NCI-H2107 (cell line): ENCODE data around the gene ERH.

Source experiments
- DNase-seq: peaks from one replicate; lab custom pipeline; 2025; lab: John Stamatoyannopoulos, UW

Gene ERH

GRCh38 chr14:69355607-69356281 lies 42.4 kb downstream of the ERH start:
- DNase-seq = no peak

DNA sequence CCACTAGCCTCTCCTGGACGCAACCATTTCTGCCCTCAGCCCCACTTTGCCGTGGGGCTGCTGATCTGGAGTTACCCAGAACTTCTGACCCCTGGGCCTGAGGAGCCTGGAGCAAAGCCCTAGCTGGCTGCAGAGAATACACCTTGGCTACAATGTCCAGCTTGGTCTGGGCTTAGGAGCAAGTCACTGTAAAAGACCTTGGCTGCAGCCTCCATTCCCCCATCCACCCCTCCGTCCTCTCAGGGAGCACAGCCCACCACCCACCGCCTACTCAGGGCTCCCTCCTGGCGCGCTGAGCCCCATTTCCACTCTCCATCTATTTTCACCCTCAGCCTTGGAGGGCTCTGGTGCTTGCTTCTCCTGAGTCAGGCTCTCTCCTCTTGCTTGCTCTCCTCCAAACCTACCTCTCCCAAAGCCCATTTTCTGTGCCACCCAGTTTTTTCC lies 42.9 kb downstream of the ERH start:
- no peak for DNase-seq

DNA sequence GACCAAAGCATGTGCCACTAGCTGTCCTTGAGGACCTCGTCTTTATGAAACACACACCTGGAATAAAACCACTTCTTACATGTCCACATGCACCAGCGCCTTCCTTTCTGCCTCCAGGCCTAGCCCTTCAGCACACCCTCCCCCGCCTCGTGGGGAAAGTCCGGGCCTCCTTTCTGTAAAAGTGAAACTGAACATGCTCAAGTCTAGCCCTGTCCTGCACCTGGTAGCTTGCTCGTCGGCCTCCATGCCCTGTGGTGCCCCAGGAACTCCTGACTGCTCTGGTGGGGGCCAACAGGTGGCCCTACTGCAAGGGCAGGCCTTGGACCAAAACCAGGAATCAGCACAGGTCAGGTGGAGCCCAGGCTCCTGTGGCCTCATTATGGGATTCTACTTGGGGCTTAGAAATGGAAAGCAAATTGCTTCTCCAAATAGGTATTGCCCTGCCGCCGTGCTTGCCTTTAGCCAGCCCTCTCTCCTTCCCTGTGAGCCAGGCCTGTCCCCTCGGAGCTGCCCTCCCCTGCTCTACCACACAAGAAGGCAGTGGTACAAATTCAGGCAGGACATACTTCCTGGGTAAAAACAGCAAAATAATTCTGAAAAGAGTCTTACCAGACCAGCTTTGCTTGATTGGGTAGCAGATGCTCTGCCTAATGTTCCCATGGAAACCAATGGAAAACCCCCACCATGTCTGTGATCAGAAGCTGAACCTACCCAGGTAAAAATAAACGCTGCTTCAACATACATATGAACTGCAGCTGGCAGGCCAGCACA lies 43.5 kb downstream of the ERH start:
- peak; percentile 65 for DNase-seq

GRCh38 chr14:69353168-69353567 lies 44.9 kb downstream of the ERH start:
- DNase-seq = no peak

DNA sequence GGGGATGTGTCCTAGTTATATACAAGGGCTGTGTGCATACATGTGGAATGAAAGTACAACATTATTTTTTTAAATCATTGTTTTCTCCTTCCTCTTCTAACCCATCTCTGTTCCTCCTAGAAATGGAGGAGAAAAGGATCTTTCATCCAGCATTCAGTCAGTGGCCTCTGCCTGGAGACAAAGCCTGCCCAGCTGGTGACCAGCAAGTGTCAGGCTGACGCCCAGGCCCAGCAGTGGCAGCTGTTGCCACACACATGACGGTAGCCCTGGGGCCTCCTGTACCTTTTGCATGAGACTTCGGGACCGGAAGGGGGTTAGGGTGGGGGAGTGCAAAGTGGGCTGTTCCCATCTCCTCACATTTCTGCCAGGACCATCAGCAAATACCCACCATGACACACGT lies 46.2 kb downstream of the ERH start:
- DNase-seq = no peak

DNA sequence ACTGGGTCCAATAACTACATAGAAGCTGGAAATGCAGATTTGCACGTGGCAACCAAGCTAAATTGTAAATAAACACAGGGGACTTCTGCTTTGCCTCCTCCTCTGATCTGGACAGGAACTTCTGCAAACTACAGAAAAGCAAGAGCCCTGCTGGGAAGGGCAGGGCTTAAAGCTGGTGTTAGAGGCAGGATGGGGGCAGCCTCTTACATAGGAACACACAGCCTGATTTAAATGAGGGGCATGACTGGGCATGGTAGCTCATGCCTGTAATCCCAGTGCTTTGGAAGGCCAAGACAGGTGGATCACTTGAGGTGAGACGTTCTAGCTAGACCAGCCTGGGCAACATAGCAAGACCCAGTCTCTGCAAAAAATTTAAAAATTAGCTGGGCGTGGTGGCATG lies 46.7 kb downstream of the ERH start:
- DNase-seq = no peak

DNA sequence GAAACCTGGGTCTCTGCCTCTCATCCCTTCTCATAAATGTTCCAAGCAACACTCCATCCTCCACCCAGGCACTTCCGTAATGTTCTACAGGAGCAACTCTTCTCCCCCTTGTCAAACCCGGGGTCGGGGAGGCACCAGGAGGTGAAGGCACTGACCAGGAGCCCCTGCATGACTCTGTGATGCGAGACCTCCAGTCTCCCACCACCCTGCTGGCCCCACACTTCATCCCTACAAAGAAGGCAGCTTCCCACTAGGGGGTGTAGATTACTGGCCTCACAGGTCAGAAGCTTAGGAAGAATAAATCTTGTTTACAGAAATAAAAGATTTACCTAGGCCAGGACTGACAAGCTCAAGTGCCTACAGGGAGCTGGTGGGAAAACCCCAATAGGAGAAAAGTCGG lies 47.2 kb downstream of the ERH start:
- DNase-seq = no peak

DNA sequence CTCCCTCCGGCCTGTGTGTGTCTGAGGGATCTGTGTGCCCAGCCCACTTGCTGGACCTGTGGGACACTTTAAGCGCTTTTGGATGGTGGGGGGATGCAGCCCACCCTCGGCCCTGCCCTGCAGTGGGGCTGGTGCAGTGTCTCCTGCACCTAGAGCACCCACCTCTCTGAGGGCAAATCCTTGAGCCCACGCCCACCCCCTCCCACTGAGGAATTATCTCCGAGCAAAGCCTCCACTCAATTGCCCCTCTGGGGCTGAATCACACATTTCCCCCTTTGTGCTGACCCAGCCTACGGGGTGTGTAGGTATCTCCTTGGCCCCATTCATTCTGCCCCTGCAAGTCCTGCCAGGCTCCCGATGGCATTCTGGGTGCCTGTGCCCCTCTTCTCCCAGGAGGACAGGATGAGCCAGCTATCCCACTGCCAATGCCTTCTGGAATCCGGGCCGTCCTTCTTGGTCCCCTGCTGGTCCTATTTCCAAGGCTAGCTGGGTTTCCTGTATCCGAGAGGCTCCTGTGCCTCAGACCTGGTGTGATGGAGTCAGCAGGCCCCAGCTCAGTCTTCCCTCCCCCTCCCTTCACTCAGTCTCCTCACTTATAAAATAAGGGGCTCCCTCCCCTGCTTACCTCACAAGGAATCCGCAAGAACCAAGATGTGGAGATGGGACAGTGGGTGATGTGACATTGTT lies 48.9 kb downstream of the ERH start:
- DNase-seq = no peak

DNA sequence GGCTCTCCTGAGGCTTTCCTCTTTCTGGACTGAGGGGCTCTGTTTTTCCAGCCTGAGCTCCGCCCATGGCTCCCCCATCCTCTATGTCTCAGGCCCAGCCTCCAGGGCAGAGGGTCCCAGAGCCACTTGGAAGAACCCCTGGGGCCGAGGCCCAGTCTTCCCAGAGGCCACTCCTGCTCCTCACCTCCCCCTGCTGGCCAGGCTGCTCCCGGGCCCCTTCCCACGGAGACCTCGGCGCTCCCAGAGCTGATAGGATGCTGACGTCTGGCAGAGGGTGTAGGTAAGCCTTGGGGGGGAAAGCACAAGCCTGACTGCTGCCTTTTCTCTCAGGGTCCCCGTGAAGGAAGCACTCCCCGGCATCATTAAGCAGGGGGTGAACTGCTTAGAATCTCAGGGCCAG lies 51.4 kb downstream of the ERH start:
- DNase-seq = no peak

GRCh38 chr14:69345402-69345801 lies 52.7 kb downstream of the ERH start:
- DNase-seq = no peak

- no peak for DNase-seq
These were observed 53.9 kb downstream of the ERH start for GRCh38 chr14:69344171-69344570.

GRCh38 chr14:69342928-69343525 lies 55.1 kb downstream of the ERH start:
- no peak for DNase-seq

DNA sequence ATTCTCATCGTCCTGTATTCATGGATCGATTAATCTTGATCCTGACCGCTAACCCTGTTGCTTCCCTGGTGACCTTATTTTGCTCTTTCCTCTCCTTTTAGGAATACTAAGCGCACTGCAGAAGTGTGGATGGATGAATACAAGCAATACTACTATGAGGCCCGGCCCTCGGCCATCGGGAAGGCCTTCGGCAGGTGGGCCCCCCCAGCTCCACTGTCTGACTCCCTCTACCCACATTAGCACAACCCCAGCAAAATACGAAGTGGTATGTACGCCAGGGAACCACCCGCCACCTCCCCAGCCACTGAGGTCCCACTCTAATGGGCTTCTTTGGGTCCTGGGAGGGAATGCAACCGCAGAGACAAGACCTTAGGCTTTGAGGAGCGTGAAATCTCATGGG lies 58.7 kb downstream of the ERH start:
- no peak for DNase-seq

- no peak for DNase-seq
These were observed 60.1 kb downstream of the ERH start for GRCh38 chr14:69337984-69338383.

DNA sequence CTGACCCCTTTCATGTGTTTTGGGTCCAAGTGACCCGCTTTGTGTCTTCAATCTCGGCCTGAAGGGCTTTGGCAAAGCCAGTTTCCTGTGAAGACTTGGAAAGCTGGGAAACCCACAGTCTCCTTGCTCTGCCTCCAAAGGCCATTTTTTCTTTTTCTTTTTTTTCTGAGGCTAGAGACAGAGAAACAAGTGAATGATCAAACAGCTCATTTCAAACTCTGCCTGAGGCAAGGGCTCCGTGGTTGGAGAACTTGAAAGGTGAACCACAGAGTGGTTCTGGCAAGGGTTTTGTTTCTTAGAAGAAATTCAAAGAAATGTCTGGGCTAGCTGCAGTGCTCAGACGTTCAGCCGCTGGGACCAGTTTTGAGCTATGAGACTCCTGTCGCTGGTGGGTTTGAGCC lies 62.7 kb downstream of the ERH start:
- DNase-seq = no peak

GRCh38 chr14:69334576-69334975 lies 63.5 kb downstream of the ERH start:
- no peak for DNase-seq

- no peak for DNase-seq
These were observed 64.2 kb downstream of the ERH start for GRCh38 chr14:69333791-69334337.

GRCh38 chr14:69332782-69333395 lies 65.2 kb downstream of the ERH start:
- DNase-seq = no peak

DNA sequence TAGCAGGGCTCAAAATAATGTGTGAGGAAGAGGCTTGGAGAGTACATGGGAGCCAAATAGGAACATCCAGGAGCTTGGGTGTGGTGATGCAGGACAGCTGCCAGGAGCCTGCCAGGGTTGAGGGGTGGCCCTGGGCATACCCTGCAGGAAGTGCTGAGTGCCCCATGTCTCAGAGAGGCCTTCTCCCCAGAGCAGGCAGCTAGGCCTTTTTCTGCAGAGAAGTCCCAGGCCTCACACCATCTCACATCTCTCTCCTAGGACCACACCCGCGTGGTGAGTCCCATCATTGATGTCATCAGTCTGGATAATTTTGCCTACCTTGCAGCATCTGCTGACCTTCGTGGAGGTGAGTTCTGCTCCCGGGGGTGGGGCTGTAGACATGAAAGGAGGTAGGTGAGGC lies 66.9 kb downstream of the ERH start:
- no peak for DNase-seq
